Esophagus muscularis mucosa (tissue), 3 donors: ENCODE data around the gene TBPL2.

Experiments
- POLR2AphosphoS5 ChIP-seq, 2 donors: sonication (generic); formaldehyde crosslinking; IDR thresholded peaks; one replicate each; pipeline ENCODE4 v1.6.1; 2017; ENCODE audit warnings: antibody characterized with exemption in 2 of 2
- TF ChIP-seq, protein P1 (sequence below), 3 experiments: fragments of 200-600 bp in 2 of 3; fragments of 450-650 bp in 1 of 3; sonication (generic) in 2 of 3; IDR thresholded peaks; one replicate each; pipeline ENCODE4 v1.5.1; 2017 to 2019; ENCODE audit warnings: antibody characterized with exemption in 3 of 3, mild to moderate bottlenecking in 2 of 3, moderate library complexity in 1 of 3

- no peak for TF ChIP-seq POLR2AphosphoS5 (IDR thresholded peaks at IDR 0.05)
- TF ChIP-seq, protein P1, sequence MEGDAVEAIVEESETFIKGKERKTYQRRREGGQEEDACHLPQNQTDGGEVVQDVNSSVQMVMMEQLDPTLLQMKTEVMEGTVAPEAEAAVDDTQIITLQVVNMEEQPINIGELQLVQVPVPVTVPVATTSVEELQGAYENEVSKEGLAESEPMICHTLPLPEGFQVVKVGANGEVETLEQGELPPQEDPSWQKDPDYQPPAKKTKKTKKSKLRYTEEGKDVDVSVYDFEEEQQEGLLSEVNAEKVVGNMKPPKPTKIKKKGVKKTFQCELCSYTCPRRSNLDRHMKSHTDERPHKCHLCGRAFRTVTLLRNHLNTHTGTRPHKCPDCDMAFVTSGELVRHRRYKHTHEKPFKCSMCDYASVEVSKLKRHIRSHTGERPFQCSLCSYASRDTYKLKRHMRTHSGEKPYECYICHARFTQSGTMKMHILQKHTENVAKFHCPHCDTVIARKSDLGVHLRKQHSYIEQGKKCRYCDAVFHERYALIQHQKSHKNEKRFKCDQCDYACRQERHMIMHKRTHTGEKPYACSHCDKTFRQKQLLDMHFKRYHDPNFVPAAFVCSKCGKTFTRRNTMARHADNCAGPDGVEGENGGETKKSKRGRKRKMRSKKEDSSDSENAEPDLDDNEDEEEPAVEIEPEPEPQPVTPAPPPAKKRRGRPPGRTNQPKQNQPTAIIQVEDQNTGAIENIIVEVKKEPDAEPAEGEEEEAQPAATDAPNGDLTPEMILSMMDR (IDR thresholded peaks at IDR 0.05): no peak
These were observed 63.2 kb downstream of the TBPL2 start for GRCh38 chr14:55377236-55377635.
